ENCODE results near the gene KRT33B.
"Not testable (repeated sequence)": the region's sequence is repeated elsewhere in the genome, so short reads cannot be mapped to it uniquely, and the experiment has no call there.

The KRT33B gene

GRCh38 chr17:41369713-41370112, at the start of gene KRT33B:
Gene KRT33B (minus strand): TSS chr17:41369813. CDS start chr17:41369750, 63 bp downstream.
- DNase-seq (ENCODE audit: low read depth in 2 of 2): no peak

- DNase-seq (ENCODE audit: low read depth in 2 of 2): no peak
Observed at GRCh38 chr17:41418116-41418860, 48.7 kb upstream of the KRT33B start.

- no peak for DNase-seq (ENCODE audit: low read depth in 2 of 2)
Observed at GRCh38 chr17:41417576-41418015, 48.0 kb upstream of the KRT33B start.

GRCh38 chr17:41417127-41417526, 47.5 kb upstream of the KRT33B start:
- no peak for DNase-seq (ENCODE audit: low read depth in 2 of 2)

GRCh38 chr17:41416479-41416878, 46.9 kb upstream of the KRT33B start:
- no peak for DNase-seq (ENCODE audit: low read depth in 2 of 2)

- DNase-seq (ENCODE audit: low read depth in 2 of 2): no peak
Observed at GRCh38 chr17:41415833-41416335, 46.3 kb upstream of the KRT33B start.

- DNase-seq (ENCODE audit: low read depth in 2 of 2): no peak
Observed at GRCh38 chr17:41415411-41415810, 45.8 kb upstream of the KRT33B start.

GRCh38 chr17:41413982-41414381, 44.4 kb upstream of the KRT33B start:
- DNase-seq (ENCODE audit: low read depth in 2 of 2): no peak

GRCh38 chr17:41413353-41413957, 43.8 kb upstream of the KRT33B start:
- DNase-seq (ENCODE audit: low read depth in 2 of 2): no peak

- no peak for DNase-seq (ENCODE audit: low read depth in 2 of 2)
Observed at GRCh38 chr17:41411072-41411840, 41.6 kb upstream of the KRT33B start.

GRCh38 chr17:41407226-41407625, 37.6 kb upstream of the KRT33B start:
- DNase-seq (ENCODE audit: low read depth in 2 of 2): no peak

- no peak for DNase-seq (ENCODE audit: low read depth in 2 of 2)
Observed at GRCh38 chr17:41406205-41406604, 36.6 kb upstream of the KRT33B start.

GRCh38 chr17:41404024-41404671, 34.5 kb upstream of the KRT33B start:
- DNase-seq (ENCODE audit: low read depth in 2 of 2): peak; percentile 9 to 43

GRCh38 chr17:41403404-41404023, 33.9 kb upstream of the KRT33B start:
- no peak for DNase-seq (ENCODE audit: low read depth in 2 of 2)

GRCh38 chr17:41402161-41402560, 32.5 kb upstream of the KRT33B start:
- DNase-seq (ENCODE audit: low read depth in 2 of 2): no peak

- no peak for DNase-seq (ENCODE audit: low read depth in 2 of 2)
Observed at GRCh38 chr17:41396996-41397660, 27.5 kb upstream of the KRT33B start, which contains the start of gene KRT31. Gene KRT31 (minus strand): TSS chr17:41397608. CDS start chr17:41397539, 69 bp downstream.

GRCh38 chr17:41396340-41396739, 26.7 kb upstream of the KRT33B start:
- DNase-seq (ENCODE audit: low read depth in 2 of 2): no peak

- DNase-seq (ENCODE audit: low read depth in 2 of 2): no peak
Observed at GRCh38 chr17:41395611-41396010, 26.0 kb upstream of the KRT33B start.

GRCh38 chr17:41395044-41395443, 25.4 kb upstream of the KRT33B start:
- not testable (repeated sequence) for DNase-seq (ENCODE audit: low read depth in 2 of 2)

GRCh38 chr17:41394254-41394996, 24.8 kb upstream of the KRT33B start:
- no peak for DNase-seq (ENCODE audit: low read depth in 2 of 2)
